Mammary epithelial cell (primary cell): ENCODE measurements around the gene POLR3K.

Experiments
- EZH2 ChIP-seq: IDR thresholded peaks from 2 replicates; pipeline ENCODE4 v1.6.1; 2012; ENCODE audit warnings: low read length, inconsistent platforms, borderline replicate concordance
- TF ChIP-seq, protein P1 (sequence below), 2 donors: IDR thresholded peaks in 1 of 2; conservative IDR thresholded peaks in 1 of 2; 2 replicates each; pipeline ENCODE4 v1.5.1; 2011 to 2012; ENCODE audit warnings: inconsistent platforms in 2 of 2, low read length in 2 of 2, mild to moderate bottlenecking in 2 of 2, control low read depth in 1 of 2, low read depth in 1 of 2; ENCODE audit not compliant: insufficient read depth in 1 of 2; ENCODE audit errors: extremely low read depth in 1 of 2

DNA sequence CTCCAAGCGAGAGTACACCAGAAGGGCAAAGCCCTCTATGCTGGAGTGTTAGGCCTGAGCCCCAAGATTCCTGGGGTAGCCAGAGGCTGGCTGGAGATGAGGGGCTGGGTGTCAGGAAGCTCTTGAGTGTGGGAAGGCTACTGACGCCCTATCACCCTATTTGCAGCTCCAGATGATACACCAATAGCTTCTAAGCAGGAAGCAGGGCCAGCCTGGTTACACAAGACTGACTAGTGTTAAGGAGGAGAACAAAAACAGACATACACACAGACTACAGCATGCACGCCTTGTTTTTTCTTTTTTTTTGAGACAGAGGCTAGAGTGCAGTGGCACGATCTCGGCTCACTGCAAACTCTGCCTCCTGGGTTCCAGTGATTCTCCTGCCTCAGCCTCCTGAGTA lies 15.9 kb downstream of the POLR3K start:
- TF ChIP-seq, protein P1, sequence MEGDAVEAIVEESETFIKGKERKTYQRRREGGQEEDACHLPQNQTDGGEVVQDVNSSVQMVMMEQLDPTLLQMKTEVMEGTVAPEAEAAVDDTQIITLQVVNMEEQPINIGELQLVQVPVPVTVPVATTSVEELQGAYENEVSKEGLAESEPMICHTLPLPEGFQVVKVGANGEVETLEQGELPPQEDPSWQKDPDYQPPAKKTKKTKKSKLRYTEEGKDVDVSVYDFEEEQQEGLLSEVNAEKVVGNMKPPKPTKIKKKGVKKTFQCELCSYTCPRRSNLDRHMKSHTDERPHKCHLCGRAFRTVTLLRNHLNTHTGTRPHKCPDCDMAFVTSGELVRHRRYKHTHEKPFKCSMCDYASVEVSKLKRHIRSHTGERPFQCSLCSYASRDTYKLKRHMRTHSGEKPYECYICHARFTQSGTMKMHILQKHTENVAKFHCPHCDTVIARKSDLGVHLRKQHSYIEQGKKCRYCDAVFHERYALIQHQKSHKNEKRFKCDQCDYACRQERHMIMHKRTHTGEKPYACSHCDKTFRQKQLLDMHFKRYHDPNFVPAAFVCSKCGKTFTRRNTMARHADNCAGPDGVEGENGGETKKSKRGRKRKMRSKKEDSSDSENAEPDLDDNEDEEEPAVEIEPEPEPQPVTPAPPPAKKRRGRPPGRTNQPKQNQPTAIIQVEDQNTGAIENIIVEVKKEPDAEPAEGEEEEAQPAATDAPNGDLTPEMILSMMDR (conservative IDR thresholded peaks at IDR 0.05 in 1 of 2, IDR thresholded peaks at IDR 0.05 in 1 of 2; ENCODE audit: extremely low read depth in 1 of 2, insufficient read depth in 1 of 2, low read depth in 1 of 2, low read length in 2 of 2): no peak
- TF ChIP-seq EZH2: no peak
